WERI-Rb-1 (cell line): ENCODE results near the gene TUBA8.
"Not testable (repeated sequence)": the region's sequence is repeated elsewhere in the genome, so short reads cannot be mapped to it uniquely, and the experiment has no call there.

Experiments
- DNase-seq: peaks from one replicate; pipeline ENCODE4 v3.0.0-alpha.2; 2020
- H3K27ac ChIP-seq: fragments of 250-450 bp; sonication (Bioruptor Pico); 2 replicates; pipeline ENCODE4 v1.5.1; 2020; ENCODE audit warnings: mild to moderate bottlenecking, moderate library complexity
- H3K27me3 ChIP-seq: fragments of 250-450 bp; sonication (Bioruptor Pico); 2 replicates; pipeline ENCODE4 v1.5.1; 2021; ENCODE audit warnings: mild to moderate bottlenecking, low read depth, moderate library complexity; ENCODE audit not compliant: insufficient read depth, severe bottlenecking
- H3K36me3 ChIP-seq: fragments of 250-450 bp; sonication (Bioruptor Pico); 2 replicates; pipeline ENCODE4 v1.5.1; 2020; ENCODE audit warnings: mild to moderate bottlenecking, moderate library complexity
- H3K4me3 ChIP-seq: 2 replicates; pipeline ENCODE4 v1.5.1; 2011; ENCODE audit warnings: low read depth, mild to moderate bottlenecking, control low read depth, low read length
- H3K9me3 ChIP-seq: fragments of 250-450 bp; sonication (Bioruptor Pico); 2 replicates; pipeline ENCODE4 v1.5.1; 2021; ENCODE audit warnings: mild to moderate bottlenecking, moderate library complexity; ENCODE audit not compliant: severe bottlenecking
- CTCF ChIP-seq: IDR thresholded peaks from 2 replicates; pipeline ENCODE4 v1.5.1; 2011; ENCODE audit warnings: low read depth, mild to moderate bottlenecking, control low read depth, inconsistent platforms, low read length

Gene TUBA8

GRCh38 chr22:18121506-18121905 is 10.9 kb downstream of the TUBA8 start:
- no peak for TF ChIP-seq CTCF
- Histone ChIP-seq H3K9me3 (no peaks in the 10 kb centered on the region), H3K36me3 (no peaks in the 10 kb centered on the region), H3K4me3 (no peak overlapping the region), H3K27ac (no peak overlapping the region), H3K27me3 (no peaks in the 10 kb centered on the region)
- DNase-seq, result no peak

DNA sequence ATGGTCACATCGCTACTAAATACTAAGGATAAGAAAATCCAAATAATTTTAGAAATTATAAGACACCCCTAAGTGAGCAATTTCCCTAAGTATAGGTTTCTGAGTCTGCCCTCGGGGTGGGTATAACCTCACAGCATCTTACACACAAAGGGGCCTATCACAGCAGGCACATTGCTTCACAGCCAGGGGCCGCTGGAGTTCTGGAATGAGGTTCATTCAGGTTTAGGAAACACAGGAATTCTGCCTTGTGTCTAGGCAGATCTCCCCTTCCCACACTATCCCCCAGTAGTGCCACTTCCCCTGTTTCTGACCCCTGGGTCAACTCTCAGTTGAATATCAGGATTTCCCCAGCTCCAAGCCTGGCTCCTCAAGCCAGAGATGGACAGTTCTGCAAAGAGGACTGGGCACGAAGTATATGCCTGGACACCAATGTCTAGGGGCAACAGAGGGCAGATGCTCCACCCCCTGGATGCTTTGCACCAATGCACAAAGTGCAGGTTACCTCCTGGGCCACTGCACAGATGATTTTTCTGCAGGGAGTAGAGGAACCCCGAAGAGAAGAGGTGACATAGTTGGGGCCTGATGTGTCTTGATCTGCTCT is 11.4 kb downstream of the TUBA8 start:
- Histone ChIP-seq H3K36me3 (no peaks in the 10 kb centered on the region), H3K9me3 (no peaks in the 10 kb centered on the region), H3K27me3 (no peaks in the 10 kb centered on the region), H3K4me3 (no peak overlapping the region), H3K27ac (no peak overlapping the region)
- no peak for TF ChIP-seq CTCF
- no peak for DNase-seq

DNA sequence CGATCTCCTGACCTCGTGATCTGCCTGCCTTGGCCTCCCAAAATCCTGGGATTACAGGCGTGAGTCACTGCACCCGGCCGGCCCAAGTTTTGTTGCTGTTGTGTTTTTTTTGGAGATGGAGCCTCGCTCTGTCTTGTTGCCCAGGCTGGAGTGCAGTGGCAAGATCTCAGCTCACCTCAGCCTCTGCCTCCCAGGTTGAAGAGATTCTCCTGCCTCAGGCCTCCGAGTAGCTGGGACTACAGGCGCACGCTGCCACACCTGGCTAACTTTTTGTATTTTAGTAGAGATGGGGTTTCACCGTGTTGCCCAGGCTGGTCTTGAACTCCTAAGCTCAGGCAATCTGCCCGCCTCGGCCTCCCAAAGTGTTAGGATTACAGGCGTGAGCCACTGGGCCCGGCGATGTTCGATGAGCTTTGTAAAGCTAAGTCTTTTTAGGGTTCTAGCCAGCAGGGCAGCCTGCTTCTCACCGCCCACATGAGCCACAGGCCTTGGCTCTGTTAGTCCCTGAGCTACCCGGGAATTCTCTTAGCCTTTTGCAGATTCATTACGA is 12.9 kb downstream of the TUBA8 start:
- H3K36me3 ChIP-seq, H3K9me3 ChIP-seq, H3K27me3 ChIP-seq, DNase-seq, H3K4me3 ChIP-seq, H3K27ac ChIP-seq: not testable (repeated sequence)

DNA sequence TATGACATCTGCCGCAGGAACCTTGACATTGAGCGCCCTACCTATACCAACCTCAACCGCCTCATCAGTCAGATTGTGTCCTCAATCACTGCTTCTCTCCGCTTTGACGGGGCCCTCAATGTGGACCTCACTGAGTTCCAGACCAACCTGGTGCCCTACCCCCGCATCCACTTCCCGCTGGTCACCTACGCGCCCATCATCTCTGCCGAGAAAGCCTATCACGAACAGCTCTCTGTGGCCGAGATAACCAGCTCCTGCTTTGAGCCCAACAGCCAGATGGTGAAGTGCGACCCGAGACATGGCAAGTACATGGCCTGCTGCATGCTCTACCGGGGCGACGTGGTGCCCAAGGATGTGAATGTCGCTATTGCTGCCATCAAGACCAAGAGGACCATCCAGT is 16.0 kb downstream of the TUBA8 start:
- H3K9me3 ChIP-seq, result no peaks in the 10 kb centered on the region
- H3K36me3 ChIP-seq, result no peaks in the 10 kb centered on the region
- no peak overlapping the region for H3K4me3 ChIP-seq
- no peak for DNase-seq
- TF ChIP-seq CTCF, result no peak
- no peak overlapping the region for H3K27ac ChIP-seq
- H3K27me3 ChIP-seq, result no peaks in the 10 kb centered on the region

DNA sequence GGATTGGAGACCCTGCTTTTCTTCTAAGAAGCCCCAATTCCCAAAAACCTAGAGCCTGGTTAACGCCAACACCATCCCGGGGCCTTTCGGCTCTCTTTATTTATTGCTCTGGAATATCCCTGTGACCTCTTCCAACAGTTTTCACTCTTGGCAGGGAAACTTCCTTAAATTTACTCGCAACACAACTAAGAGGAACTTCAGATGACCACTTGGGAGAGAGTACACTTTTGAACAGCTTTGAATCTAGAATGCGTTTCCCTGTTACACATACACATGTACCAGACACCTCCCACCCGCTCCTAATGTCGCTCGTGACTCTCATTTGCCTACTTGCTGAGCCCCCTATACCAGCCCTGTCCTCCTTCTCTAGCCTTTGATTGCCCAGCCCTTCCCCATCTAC is 19.4 kb downstream of the TUBA8 start:
- no peaks in the 10 kb centered on the region for H3K36me3 ChIP-seq
- no peak overlapping the region for H3K4me3 ChIP-seq
- no peaks in the 10 kb centered on the region for H3K9me3 ChIP-seq
- no peak for DNase-seq
- H3K27me3 ChIP-seq, result no peaks in the 10 kb centered on the region
- no peak for TF ChIP-seq CTCF
- H3K27ac ChIP-seq, result no peak overlapping the region

GRCh38 chr22:18130699-18131429 is 20.3 kb downstream of the TUBA8 start:
- Histone ChIP-seq H3K27me3 (no peaks in the 10 kb centered on the region), H3K36me3 (no peaks in the 10 kb centered on the region), H3K9me3 (no peaks in the 10 kb centered on the region), H3K27ac (no peak overlapping the region), H3K4me3 (no peak overlapping the region)
- no peak for DNase-seq
- no peak for TF ChIP-seq CTCF
